SKM-1 (cell line): ENCODE data around the gene SNX33.
"Not testable (repeated sequence)": the region's sequence is repeated elsewhere in the genome, so short reads cannot be mapped to it uniquely, and the experiment has no call there.

ENCODE experiments used
- DNase-seq: peaks from one replicate; lab custom pipeline; 2025; ENCODE audit not compliant: unreplicated experiment; lab: John Stamatoyannopoulos, UW

Gene SNX33

DNA sequence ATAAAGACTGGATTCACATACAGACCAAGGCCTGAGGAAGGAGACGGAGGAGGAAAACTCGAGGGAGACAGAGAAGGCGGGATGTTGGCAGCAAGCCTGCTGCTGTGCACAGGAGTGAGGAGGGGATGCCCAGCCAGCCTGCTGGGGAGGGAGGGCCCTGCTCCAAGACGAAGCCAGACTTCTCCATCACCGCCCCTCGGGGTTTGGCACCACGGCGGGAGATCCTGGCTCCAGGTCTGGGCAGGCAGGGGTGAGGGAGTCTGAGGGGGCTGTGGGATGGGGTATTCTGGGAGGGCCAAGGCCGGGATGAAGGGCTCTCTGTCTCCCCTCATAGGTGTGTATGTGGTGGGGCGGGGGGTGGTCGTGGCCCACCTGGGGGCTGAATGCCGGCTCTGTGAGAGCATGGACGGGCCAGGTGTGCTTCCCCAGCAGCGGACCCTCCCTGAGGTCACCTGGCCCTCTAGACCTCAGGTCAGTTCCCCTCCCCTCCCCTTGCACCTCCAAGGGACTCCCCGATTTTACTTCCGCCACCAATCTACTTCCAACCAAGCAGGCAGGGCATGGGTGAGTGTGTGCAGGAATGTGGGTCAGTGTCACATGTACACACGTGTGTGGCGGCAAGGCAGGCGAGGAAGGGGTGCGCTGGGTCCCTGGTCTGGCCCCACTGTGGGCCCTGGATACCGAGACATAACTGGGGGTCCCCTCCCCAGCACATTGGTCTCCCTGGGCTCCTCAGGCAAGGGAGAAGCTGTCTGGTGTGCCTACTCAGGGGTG, 50.4 kb downstream of the SNX33 start:
- not testable (repeated sequence) for DNase-seq

DNA sequence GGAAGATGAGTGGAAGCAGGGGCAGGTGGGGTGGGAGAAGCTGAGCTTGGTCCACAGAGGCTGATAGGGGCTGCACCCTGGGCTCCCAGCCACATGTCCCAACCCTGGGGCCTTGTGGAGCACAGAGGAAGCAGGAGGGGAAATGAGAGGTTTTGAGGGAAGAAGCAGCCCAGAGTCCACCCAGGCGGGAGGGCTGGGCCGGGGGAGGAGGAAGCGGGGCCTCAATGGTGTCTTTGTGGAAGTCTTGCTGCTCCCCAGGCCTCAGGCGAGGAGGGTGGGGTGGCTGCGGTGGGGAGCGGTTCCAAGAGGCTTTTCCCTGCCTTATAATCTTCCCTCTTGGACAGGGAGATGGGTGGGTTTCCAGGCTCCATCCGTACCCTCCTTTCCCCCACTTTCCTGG, 51.8 kb downstream of the SNX33 start:
- DNase-seq = peak; percentile 13

DNA sequence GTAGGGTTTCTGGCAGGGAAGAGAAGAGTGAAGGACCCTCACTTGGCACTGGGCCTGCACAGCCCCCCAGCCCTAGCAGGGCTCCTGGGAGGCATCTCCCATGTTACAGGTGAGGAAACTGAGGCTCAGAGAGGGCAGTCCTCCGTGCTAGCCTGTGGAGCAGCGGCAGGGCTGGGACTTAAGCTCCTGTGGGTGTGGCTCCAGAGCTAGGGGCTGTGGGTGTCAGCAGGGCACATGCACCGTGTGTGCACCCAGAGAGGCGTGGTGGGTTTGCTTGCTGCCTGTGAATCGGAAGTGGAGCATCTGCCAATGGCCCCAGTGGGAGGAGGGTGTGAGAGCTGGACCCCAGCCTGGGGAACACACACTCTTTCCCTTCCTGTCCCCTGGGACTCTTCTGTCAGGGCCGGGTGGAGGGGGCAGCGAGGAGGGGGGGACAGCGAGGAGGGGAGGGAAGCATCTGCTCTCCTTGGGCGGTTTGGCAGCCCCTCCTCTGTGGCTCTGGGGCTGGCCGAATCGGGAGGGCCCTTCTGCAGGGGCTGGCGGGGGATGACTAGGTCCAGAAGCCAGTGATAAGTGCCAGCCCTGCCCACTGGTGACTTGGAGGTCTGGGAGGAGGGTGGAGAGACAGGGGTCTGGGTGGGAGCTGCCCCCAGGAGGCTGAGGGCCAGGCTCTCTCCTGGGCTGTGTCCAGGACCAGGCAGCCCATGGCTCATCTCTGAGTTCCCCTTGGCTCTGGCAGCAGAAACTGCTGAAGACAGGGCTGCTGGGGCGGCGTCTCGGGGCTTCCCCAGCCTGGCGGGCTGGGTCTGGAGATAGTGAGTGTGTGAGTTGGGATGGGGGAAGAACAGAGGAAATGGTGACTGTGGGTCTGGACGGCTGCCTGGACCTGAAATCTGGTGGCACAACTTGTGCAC, 52.5 kb downstream of the SNX33 start:
- DNase-seq = not testable (repeated sequence)

DNA sequence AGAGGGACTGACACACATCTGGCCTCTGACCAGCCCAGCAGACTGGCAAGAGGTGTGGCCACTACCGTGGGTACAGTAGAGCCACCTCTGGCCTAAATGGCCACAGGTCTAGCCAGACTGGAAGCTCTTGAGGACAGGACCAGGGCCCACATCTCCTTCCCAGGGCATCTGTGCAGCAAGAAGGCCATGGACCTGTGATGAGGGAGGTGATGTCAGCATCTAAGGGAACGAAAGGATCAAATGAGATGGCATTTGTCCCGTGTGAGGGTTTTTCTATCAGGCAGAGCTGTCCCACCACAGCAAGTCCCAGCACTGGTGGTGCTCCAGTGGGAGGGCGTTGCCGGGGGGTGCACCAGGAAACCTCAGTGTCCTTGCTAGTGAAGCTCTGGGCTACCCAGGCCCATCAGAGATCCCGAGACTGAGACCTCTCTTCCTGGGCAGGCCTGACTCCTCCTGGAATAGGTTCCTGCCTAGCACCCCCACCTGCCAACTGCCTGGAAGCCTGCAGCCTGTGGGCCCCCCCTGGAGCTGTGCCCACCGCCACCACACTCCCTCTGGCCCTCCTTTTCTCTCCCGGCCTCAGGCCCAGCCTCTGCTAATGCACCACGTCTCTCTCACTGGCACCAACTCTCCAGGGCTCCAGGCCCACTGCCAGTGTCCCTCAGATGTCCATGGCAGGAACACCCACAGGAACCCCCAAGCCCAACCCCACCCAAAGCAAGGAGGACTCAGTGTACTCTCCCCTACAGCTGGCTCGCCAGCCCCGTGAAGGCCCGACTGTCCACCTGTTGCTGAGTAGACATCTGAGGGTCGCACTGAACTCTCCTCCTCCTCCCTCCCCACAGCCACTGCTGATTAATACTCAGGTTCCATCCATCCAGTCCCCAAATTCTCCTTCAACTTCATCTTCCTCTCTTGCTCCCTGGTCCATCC, 53.6 kb downstream of the SNX33 start:
- not testable (repeated sequence) for DNase-seq

DNA sequence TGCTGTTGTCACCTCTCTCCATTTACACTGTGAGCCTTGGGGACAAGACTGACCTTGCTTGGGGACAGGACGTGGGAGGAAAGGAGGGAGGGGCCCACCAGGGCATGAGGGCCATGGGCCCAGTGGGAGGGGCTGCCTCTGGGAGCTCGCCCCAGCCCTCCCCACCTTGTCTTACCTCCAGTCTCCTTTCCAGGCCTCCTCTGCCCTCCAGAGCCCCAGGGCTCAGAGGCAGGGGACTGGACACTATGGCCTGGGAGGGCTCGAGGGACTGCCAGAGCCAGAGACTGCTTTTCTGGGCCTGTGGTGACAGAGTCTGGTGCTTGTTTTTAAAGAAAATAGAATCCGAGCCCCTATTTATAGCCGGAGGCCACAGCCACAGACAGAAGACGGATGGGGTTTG, 54.7 kb downstream of the SNX33 start:
- DNase-seq = no peak

DNA sequence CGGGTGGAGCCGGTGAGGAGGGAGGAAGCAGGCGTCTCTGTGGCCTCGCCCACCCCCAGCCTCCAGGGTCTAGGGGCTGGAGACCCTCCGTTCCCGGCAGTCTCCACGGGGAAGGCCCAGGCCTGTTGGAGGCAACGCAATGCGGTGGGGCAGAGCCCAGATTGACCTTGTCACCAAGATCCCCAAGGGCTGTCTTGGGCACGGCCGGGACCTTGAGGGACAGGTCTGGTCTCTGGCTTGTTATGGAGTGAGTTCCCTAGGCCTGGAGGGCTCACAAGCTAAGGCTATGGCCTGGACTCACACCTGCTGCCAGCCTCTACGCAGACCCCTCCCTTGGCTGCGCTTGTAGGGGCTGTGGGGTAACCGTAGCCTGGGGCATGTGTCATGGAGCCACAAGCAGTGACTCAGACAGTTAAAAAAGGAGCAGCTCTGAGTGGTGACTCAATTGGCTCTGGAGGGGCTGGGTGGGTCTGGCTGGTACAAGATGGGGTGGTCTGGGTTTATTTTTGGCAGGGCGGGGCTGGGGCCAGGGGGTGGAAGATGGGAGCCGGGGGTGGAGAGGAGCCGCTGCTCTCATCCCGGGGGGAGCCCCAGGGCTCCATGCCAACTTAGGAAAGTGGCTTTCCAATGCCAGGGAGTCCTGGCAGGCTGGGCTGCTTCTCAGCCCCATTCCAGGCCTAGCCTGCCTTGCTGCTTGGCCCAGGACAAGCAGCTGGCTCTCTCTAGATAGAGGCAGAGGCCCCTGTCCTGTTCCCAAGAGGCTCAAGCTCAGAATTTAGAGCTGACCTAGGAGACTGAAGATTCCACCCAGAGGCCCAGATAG, 55.9 kb downstream of the SNX33 start:
- not testable (repeated sequence) for DNase-seq

DNA sequence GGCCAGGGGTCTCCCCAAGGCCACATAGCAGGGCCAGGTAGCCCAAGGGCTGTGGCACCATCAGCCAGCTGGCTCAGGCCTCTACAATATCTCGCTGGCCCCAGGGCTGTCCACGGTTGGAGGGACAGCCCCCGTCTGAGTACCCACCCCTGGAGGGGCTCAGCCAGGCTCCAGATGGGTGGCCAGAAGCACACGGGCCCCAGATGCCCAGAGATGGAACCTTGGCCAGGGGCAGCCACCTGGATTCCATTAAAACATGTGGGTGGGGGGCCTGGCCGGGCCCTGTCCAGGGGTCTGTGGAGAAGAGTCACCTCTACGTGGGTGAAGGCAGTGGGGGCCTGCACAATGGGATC, 56.5 kb downstream of the SNX33 start:
- no peak for DNase-seq

DNA sequence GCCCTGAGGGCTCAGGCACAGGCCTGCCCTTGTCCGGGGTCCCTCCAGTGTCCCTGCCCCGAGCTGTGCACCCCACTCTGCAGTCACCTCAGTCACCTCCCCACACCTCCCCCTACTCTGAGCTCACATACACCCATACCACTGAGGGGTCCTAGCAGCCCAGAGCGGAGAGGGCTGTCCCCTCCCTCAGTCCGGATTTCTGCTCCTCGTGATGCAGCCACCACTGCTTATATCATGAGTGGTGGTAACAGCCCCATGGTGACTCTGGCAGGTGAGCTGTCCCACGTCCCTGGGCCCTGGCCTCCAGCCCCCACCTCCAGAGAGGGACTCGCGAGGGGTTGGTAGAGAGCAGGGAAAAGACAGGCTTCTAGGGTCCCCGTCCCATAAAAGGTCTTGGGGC, 56.9 kb downstream of the SNX33 start:
- DNase-seq = no peak

DNA sequence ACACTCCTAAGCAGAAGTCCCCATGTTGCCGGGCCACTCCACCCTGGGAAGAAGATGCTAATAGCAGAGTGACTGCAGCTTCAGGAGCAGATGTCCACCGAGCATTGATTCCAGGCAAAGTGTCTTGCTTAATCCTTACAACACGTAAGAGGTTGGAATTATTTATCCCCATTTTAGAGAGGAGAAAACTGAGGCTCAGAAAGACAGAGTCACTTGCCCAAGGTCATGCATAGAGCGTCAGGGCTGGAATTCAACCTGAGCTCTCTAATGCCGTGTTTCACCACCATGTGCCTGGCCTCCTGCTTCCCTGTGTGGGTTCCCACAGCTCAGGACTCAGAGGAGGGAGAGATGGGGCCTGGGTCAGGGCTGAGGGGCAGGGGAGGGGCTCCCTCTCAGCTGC, 57.7 kb downstream of the SNX33 start:
- not testable (repeated sequence) for DNase-seq

DNA sequence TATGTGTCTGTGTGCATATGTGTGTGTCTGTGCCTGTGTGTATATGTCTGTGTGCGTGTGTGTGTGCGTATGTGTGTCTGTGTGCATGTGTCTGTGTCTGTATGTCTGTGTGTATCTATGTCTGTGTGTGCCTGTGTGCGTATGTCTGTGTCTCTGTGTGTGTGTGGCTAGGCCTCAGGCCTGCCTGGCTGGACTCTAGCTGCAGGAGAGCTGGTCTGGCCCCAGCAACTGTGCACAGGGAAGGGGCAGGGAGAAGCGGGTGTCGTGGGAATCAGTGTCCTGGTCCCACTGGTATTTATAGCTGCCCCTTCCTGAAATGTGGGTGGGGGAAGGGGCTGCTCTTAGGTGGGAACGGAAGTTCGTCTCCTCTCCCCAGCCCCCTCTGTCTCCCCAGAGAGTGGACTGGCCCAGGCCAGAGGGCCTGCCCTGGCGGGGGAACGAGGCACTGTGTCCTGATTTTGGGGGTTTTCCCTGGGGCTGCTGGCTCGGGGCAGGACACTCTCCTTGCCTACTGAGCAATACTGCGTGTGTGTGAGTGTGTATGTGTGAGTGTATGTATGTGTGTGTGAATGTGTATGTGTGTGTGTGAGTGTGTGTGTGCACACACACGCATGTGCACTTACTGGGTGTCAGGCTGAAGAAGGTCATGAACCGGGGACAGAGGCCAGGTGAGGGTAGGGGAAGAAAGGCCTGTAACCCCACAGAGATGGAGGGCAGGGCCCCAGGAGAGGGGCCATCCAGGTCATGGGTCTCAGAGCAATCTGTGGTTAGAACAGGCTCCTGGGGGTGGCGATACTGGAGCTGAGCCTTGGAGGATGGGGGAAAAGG, 58.4 kb downstream of the SNX33 start:
- no peak for DNase-seq

DNA sequence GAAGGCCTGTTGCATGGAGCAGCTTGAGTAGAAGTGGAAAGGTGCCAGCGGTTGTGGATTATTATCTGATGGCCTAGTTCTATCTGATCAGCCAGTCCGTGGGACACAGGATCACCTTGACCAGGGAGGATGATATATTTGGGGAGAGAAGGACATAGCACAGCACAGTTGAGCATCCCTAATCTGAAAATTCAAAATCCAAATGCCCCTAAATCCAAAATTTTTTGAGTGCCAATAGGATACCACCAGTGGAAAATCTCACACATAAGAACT, 58.9 kb downstream of the SNX33 start:
- DNase-seq = no peak

DNA sequence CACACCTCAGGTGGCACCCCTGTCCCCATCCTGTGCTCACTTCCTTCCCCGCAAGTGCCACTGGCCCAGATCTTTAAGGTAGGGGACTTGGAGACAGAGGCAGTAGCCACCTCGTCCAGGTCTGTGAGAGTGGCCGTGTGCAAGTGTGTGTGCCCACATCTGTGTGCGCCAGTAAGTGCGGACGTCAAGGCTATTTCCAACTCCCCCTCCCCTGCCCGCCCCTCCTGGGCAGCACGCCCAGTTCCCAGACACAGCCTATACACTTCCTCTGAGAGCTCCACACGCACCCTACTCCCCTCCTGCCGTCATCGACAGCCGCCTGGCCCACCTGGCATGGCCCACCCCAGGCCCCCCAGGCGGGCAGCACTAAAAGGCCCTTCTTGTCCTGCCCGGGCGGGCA, 61.7 kb downstream of the SNX33 start:
- DNase-seq = not testable (repeated sequence)

DNA sequence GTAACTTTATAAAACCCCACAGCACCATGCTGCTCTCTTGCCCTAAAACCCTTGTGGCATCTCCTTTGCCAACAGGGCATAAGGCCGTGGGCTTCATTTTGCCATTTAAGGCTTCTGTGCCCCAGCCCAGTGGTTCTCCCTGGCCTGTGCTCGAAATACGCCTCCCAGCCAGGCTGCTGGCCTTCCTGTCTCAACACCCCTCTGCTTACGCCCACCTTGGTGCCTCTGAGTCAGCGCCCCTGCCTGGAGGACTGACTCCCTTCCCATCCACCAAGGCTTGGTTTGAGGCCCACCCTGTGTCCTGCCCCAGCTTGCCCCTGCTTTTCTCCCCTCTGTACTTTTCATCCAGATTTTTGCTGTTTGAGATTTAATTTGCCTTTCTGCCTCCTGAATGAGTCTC, 63.2 kb downstream of the SNX33 start:
- not testable (repeated sequence) for DNase-seq

DNA sequence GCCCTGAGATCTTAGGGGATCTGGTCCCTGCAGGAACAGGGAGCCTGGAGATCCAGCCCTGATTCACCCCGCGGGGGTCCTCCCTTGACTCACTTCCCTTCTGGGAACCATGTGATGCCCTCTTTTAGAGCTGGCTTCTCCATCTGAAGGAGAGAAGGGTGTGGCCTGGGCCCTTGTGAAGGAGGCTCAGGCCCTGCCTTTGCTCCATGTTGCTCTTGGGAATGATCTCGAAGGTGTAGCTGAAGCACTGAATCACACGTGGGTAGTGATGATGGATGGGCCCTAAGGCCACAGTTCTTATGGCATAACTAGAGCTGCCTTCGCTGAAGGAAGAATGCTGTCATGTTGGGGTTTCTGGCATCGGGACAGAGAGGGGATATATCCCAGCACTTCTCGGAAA, 63.8 kb downstream of the SNX33 start:
- DNase-seq = not testable (repeated sequence)
